ENCODE measurements around the gene CRYBA4.

- TF ChIP-seq EZH2 (IDR thresholded peaks at IDR 0.05; ENCODE audit: borderline replicate concordance, low read length) = no peak
- TF ChIP-seq CTCF (IDR thresholded peaks at IDR 0.05; ENCODE audit: low read length) = no peak
Measured at GRCh38 chr22:26660961-26661578, 39.3 kb downstream of the CRYBA4 start.
